Thyroid gland (tissue), 4 donors: ENCODE measurements around the gene DACH2. TPM values are rescaled to one million over a fixed set of nuclear protein-coding genes. Genes with fewer than 3 reads are reported as not detected.

Source experiments
- DNase-seq, 2 donors: peaks; one replicate each; pipeline ENCODE4 v3.0.0-alpha.2; 2019
- H3K27ac ChIP-seq, 3 donors: fragments of 200-600 bp; sonication (generic); 1 replicate in 2 of 3; 2 replicates in 1 of 3; pipeline ENCODE4 v1.5.1; 2016 to 2019; ENCODE audit warnings: mild to moderate bottlenecking in 1 of 3, moderate library complexity in 1 of 3
- H3K27me3 ChIP-seq: fragments of 200-600 bp; sonication (generic); one replicate; pipeline ENCODE4 v1.5.1; 2019
- H3K36me3 ChIP-seq, 2 donors: fragments of 200-600 bp; sonication (generic); one replicate each; pipeline ENCODE4 v1.5.1; 2016 to 2019
- H3K4me1 ChIP-seq, 2 donors: fragments of 200-600 bp; sonication (generic); one replicate each; pipeline ENCODE4 v1.5.1; 2017 to 2019
- H3K4me3 ChIP-seq, 3 donors: fragments of 200-600 bp; sonication (generic); replicated peaks in 1 of 3; 1 replicate in 2 of 3; 2 replicates in 1 of 3; pipeline ENCODE4 v1.5.1; 2016; ENCODE audit warnings: mild to moderate bottlenecking in 1 of 3
- H3K9me3 ChIP-seq: fragments of 200-600 bp; sonication (generic); one replicate; pipeline ENCODE4 v1.5.1; 2017
- CTCF ChIP-seq, 6 experiments: fragments of 200-600 bp in 3 of 6; fragments of 450-650 bp in 3 of 6; sonication (generic) in 3 of 6; IDR thresholded peaks; one replicate each; pipeline ENCODE4 v1.5.1; 2016 to 2019; ENCODE audit warnings: antibody characterized with exemption in 6 of 6, mild to moderate bottlenecking in 2 of 6, inconsistent platforms in 1 of 6, moderate library complexity in 1 of 6
- POLR2A ChIP-seq, 2 donors: fragments of 450-650 bp; IDR thresholded peaks; one replicate each; pipeline ENCODE4 v1.6.1; 2017; ENCODE audit warnings: antibody characterized with exemption in 2 of 2, mild to moderate bottlenecking in 2 of 2, moderate library complexity in 1 of 2
- WGBS, 2 donors: methylation state at CpG; one replicate each; pipeline ENCODE4 v1.1.5; 2017; 5-methylcytosine and 5-hydroxymethylcytosine counted together
- intact Hi-C: fragments of 100-400 bp; cut with DNase I; formaldehyde crosslinking; loops from one replicate; pipeline ENCODE4 v1.15.1; 2023
- total RNA-seq, 4 donors: library from RNA; depleted of rRNA; stranded (reverse); fragments of >200 nt; gene quantifications; one replicate each; pipeline ENCODE4 v1.2.3, GENCODE V29; 2016

DACH2 gene
- total RNA-seq, 4 donors from 2014 or later = 0.13 to 0.54 (median 0.33) TPM; not detected in 1

- Histone ChIP-seq H3K4me3 (no peak overlapping the region), H3K4me1 (no peaks in the 10 kb centered on the region), H3K27me3 (no peaks in the 10 kb centered on the region), H3K36me3 (no peaks in the 10 kb centered on the region), H3K27ac (no peak overlapping the region), H3K9me3 (no peaks in the 10 kb centered on the region)
- 42 to 51% methylated on average over 3 of the region's 3 CpGs for WGBS, 2 donors
- intact Hi-C loops = no loop called here
- TF ChIP-seq POLR2A (IDR thresholded peaks at IDR 0.05) (no peak), CTCF (IDR thresholded peaks at IDR 0.05) (no peak)
- no peak for DNase-seq
These were observed 235.7 kb downstream of the DACH2 start for GRCh38 chrX:86383681-86384540.

GRCh38 chrX:86407371-86407770 is 259.1 kb downstream of the DACH2 start:
- Histone ChIP-seq H3K27me3 (no peaks in the 10 kb centered on the region), H3K4me3 (no peak overlapping the region), H3K4me1 (no peaks in the 10 kb centered on the region), H3K9me3 (no peaks in the 10 kb centered on the region), H3K27ac (no peak overlapping the region), H3K36me3 (no peaks in the 10 kb centered on the region)
- no peak for TF ChIP-seq POLR2A (IDR thresholded peaks at IDR 0.05)
- no peak for TF ChIP-seq CTCF (IDR thresholded peaks at IDR 0.05)
- intact Hi-C loops = no loop called here
- no peak for DNase-seq
- 86 to 91% methylated on average over 4 of the region's 4 CpGs for WGBS, 2 donors

GRCh38 chrX:86421771-86422170 is 273.5 kb downstream of the DACH2 start:
- 84 to 87% methylated on average over 1 of the region's 1 CpG for WGBS, 2 donors

GRCh38 chrX:86436116-86436515 is 287.9 kb downstream of the DACH2 start:
- TF ChIP-seq CTCF (IDR thresholded peaks at IDR 0.05) (no peak), POLR2A (IDR thresholded peaks at IDR 0.05) (no peak)
- H3K4me1 ChIP-seq = no peaks in the 10 kb centered on the region
- no peaks in the 10 kb centered on the region for H3K36me3 ChIP-seq
- no peak overlapping the region for H3K27ac ChIP-seq
- DNase-seq = no peak
- intact Hi-C loops = no loop called here
- H3K9me3 ChIP-seq = no peaks in the 10 kb centered on the region
- H3K4me3 ChIP-seq = no peak overlapping the region
- no peaks in the 10 kb centered on the region for H3K27me3 ChIP-seq

More at GRCh38 chrX:86421771-86422170, 273.5 kb downstream of the DACH2 start:
- DNase-seq = no peak
- Histone ChIP-seq H3K36me3 (no peaks in the 10 kb centered on the region), H3K9me3 (no peaks in the 10 kb centered on the region), H3K27ac (no peak overlapping the region), H3K4me3 (no peak overlapping the region), H3K4me1 (no peaks in the 10 kb centered on the region), H3K27me3 (no peaks in the 10 kb centered on the region)
- no peak for TF ChIP-seq CTCF (IDR thresholded peaks at IDR 0.05)
- TF ChIP-seq POLR2A (IDR thresholded peaks at IDR 0.05) = no peak
- intact Hi-C loops = no loop called here

GRCh38 chrX:86455495-86455894 is 307.2 kb downstream of the DACH2 start:
- Histone ChIP-seq H3K27me3 (no peaks in the 10 kb centered on the region), H3K36me3 (no peaks in the 10 kb centered on the region), H3K27ac (no peak overlapping the region), H3K9me3 (no peaks in the 10 kb centered on the region), H3K4me3 (no peak overlapping the region), H3K4me1 (no peaks in the 10 kb centered on the region)
- no peak for TF ChIP-seq CTCF (IDR thresholded peaks at IDR 0.05)
- no peak for TF ChIP-seq POLR2A (IDR thresholded peaks at IDR 0.05)
- intact Hi-C loops = no loop called here
- WGBS, 2 donors = 60% methylated on average over 3 of the region's 5 CpGs; no CpG with 5 or more reads in 1 of the 2 donors
- DNase-seq = no peak
